A549 (cell line): ENCODE results near the gene B4GALT2.

Experiments used
- MYC ChIP-seq: IDR thresholded peaks from 2 replicates; pipeline ENCODE4 v1.6.1; 2012; ENCODE audit warnings: mild to moderate bottlenecking, inconsistent platforms, low read length, improper control_type of control experiment, borderline replicate concordance
- POLR2A ChIP-seq: IDR thresholded peaks from 2 replicates; pipeline ENCODE4 v1.6.1; 2012; ENCODE audit warnings: mild to moderate bottlenecking, low read length
- REST ChIP-seq: fragments of 200-600 bp; sonication (generic); IDR thresholded peaks from 2 replicates; pipeline ENCODE4 v1.6.1; 2016; ENCODE audit warnings: antibody characterized with exemption, mild to moderate bottlenecking, moderate library complexity
- SMC3 ChIP-seq: fragments of >200 bp; sonication (Bioruptor Twin); formaldehyde crosslinking; IDR thresholded peaks from 3 replicates; pipeline ENCODE4 v1.6.1; 2018; ENCODE audit warnings: inconsistent platforms
- TF ChIP-seq, protein P1 (sequence below): fragments of >200 bp; sonication (Bioruptor Twin); formaldehyde crosslinking; IDR thresholded peaks from 3 replicates; pipeline ENCODE4 v1.5.1; 2016

DNA sequence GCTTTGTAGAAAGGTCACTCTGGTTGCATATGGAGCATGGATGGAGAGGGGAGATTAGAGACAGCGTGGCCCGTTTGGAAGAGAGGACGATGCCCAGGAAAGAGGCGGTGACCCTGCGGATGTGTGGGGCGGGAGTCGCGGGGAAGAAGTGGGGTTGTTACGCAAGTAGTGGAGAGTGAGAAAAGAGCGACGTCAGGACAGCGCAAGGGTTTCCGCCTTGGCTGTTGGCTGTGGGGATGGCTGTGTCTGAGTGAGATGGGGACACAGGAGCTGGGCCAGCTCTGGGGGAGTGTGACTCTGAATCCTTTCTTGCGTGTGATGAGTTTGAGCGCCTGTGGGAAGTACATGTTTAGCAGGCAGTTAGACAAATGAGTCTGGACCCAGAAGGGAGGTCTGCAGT lies 3.8 kb downstream of the B4GALT2 start:
- TF ChIP-seq, protein P1, sequence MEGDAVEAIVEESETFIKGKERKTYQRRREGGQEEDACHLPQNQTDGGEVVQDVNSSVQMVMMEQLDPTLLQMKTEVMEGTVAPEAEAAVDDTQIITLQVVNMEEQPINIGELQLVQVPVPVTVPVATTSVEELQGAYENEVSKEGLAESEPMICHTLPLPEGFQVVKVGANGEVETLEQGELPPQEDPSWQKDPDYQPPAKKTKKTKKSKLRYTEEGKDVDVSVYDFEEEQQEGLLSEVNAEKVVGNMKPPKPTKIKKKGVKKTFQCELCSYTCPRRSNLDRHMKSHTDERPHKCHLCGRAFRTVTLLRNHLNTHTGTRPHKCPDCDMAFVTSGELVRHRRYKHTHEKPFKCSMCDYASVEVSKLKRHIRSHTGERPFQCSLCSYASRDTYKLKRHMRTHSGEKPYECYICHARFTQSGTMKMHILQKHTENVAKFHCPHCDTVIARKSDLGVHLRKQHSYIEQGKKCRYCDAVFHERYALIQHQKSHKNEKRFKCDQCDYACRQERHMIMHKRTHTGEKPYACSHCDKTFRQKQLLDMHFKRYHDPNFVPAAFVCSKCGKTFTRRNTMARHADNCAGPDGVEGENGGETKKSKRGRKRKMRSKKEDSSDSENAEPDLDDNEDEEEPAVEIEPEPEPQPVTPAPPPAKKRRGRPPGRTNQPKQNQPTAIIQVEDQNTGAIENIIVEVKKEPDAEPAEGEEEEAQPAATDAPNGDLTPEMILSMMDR = no peak
- TF ChIP-seq MYC (no peak), SMC3 (no peak), POLR2A (no peak), REST (no peak)
